Hepatocyte (in vitro differentiated cells): ENCODE data around the gene ATXN10. TPM values are rescaled to one million over a fixed set of nuclear protein-coding genes. Genes with fewer than 3 reads are reported as not detected.

Source experiments
- DNase-seq: peaks from one replicate; pipeline ENCODE4 v3.0.0-alpha.2; 2016; ENCODE audit warnings: low spot score
- H2AFZ ChIP-seq: fragments of 200-600 bp; sonication (generic); 2 replicates; pipeline ENCODE4 v1.6.0; 2016; ENCODE audit warnings: antibody characterized with exemption, mild to moderate bottlenecking
- H3K27ac ChIP-seq: fragments of 200-600 bp; sonication (generic); 2 replicates; pipeline ENCODE4 v1.5.1; 2016; ENCODE audit warnings: mild to moderate bottlenecking
- H3K27me3 ChIP-seq: fragments of 200-600 bp; sonication (generic); 2 replicates; pipeline ENCODE4 v1.6.1; 2016
- H3K36me3 ChIP-seq: fragments of 200-600 bp; sonication (generic); replicated peaks from 2 replicates; pipeline ENCODE4 v1.5.1; 2016; ENCODE audit warnings: low read depth; ENCODE audit not compliant: insufficient read depth
- H3K4me1 ChIP-seq: fragments of 200-600 bp; sonication (generic); 2 replicates; pipeline ENCODE4 v1.5.1; 2016; ENCODE audit warnings: mild to moderate bottlenecking, moderate library complexity; ENCODE audit not compliant: insufficient read depth
- H3K4me2 ChIP-seq: fragments of 200-600 bp; sonication (generic); 2 replicates; pipeline ENCODE4 v1.6.0; 2016
- H3K4me3 ChIP-seq: fragments of 200-600 bp; sonication (generic); 2 replicates; pipeline ENCODE4 v1.5.1; 2016; ENCODE audit warnings: mild to moderate bottlenecking
- H3K79me2 ChIP-seq: fragments of 200-600 bp; sonication (generic); 2 replicates; pipeline ENCODE4 v1.6.0; 2017; ENCODE audit warnings: mild to moderate bottlenecking
- H3K9me2 ChIP-seq: fragments of 200-600 bp; sonication (generic); replicated peaks from 2 replicates; pipeline ENCODE4 v1.6.0; 2017; ENCODE audit warnings: mild to moderate bottlenecking; ENCODE audit not compliant: insufficient read depth
- H3K9me3 ChIP-seq: fragments of 200-600 bp; sonication (generic); 2 replicates; pipeline ENCODE4 v1.5.1; 2016; ENCODE audit warnings: low read depth, mild to moderate bottlenecking
- H4K20me1 ChIP-seq: fragments of 200-600 bp; sonication (generic); 2 replicates; pipeline ENCODE4 v1.6.0; 2016; ENCODE audit warnings: mild to moderate bottlenecking; ENCODE audit not compliant: insufficient read depth, poor library complexity, severe bottlenecking
- CTCF ChIP-seq: fragments of 200-600 bp; sonication (generic); IDR thresholded peaks from 2 replicates; pipeline ENCODE4 v1.5.1; 2016; ENCODE audit warnings: antibody characterized with exemption, mild to moderate bottlenecking; ENCODE audit not compliant: poor library complexity
- EZH2 ChIP-seq: fragments of 200-600 bp; sonication (generic); IDR thresholded peaks from 2 replicates; pipeline ENCODE4 v1.6.1; 2016; ENCODE audit warnings: antibody characterized with exemption, mild to moderate bottlenecking, borderline replicate concordance
- EZH2phosphoT487 ChIP-seq: fragments of 200-600 bp; sonication (generic); IDR thresholded peaks from one replicate; pipeline ENCODE4 v1.6.1; 2018; ENCODE audit warnings: antibody characterized with exemption, mild to moderate bottlenecking, low read depth, moderate library complexity; ENCODE audit not compliant: unreplicated experiment, severe bottlenecking
- WGBS: methylation state at CpG from one replicate; pipeline ENCODE4 v1.1.6; 2016; ENCODE audit warnings: low lambda C conversion rate; ENCODE audit errors: missing lambda C conversion rate; 5-methylcytosine and 5-hydroxymethylcytosine counted together
- polyA plus RNA-seq: library from polyadenylated mRNA; unstranded; fragments of >200 nt; fragmentation: Nextera tagmentation; extraction: Ambion mirVana; gene quantifications from 2 replicates; pipeline ENCODE4 v1.2.1, GENCODE V29; 2016
- total RNA-seq: library from RNA; depleted of rRNA; stranded (reverse); fragments of >200 nt; gene quantifications from 2 replicates; pipeline ENCODE4 v1.2.3, GENCODE V29; 2014

ATXN10 gene
- total and polyA plus RNA-seq, 2 experiments from 2014 or later = 141 to 186 TPM

GRCh38 chr22:45776313-45776585 lies 104.6 kb downstream of the ATXN10 start:
- Histone ChIP-seq H4K20me1 (no peaks in the 10 kb centered on the region), H3K79me2 (peaks cover 27% of the 10 kb centered on the region)
- WGBS = 94% methylated on average over 2 of the region's 2 CpGs

GRCh38 chr22:45777046-45777851 lies 105.6 kb downstream of the ATXN10 start:
- Histone ChIP-seq H2AFZ (no peak overlapping the region), H3K4me2 (no peak overlapping the region), H3K4me3 (no peak overlapping the region), H4K20me1 (no peaks in the 10 kb centered on the region), H3K36me3 (no peaks in the 10 kb centered on the region), H3K79me2 (peaks cover 24% of the 10 kb centered on the region), H3K4me1 (no peaks in the 10 kb centered on the region), H3K9me3 (no peaks in the 10 kb centered on the region), H3K27me3 (no peaks in the 10 kb centered on the region), H3K9me2 (no peaks in the 10 kb centered on the region), H3K27ac (no peak overlapping the region)
- 88% methylated on average over 6 of the region's 6 CpGs for WGBS
- no peak for TF ChIP-seq EZH2
- no peak for TF ChIP-seq CTCF
- TF ChIP-seq EZH2phosphoT487 = no peak
- DNase-seq = no peak

More at GRCh38 chr22:45776313-45776585, 104.6 kb downstream of the ATXN10 start:
- Histone ChIP-seq H3K4me1 (no peaks in the 10 kb centered on the region), H3K4me3 (no peak overlapping the region), H3K27me3 (no peaks in the 10 kb centered on the region), H3K4me2 (no peak overlapping the region), H3K9me3 (no peaks in the 10 kb centered on the region), H3K36me3 (no peaks in the 10 kb centered on the region), H3K9me2 (no peaks in the 10 kb centered on the region), H2AFZ (no peak overlapping the region), H3K27ac (no peak overlapping the region)
- TF ChIP-seq EZH2 (no peak), CTCF (no peak), EZH2phosphoT487 (no peak)
- no peak for DNase-seq

- Histone ChIP-seq H2AFZ (no peak overlapping the region), H3K4me3 (no peak overlapping the region), H3K9me3 (no peaks in the 10 kb centered on the region), H4K20me1 (no peaks in the 10 kb centered on the region), H3K27ac (no peak overlapping the region), H3K4me1 (no peaks in the 10 kb centered on the region), H3K27me3 (no peaks in the 10 kb centered on the region), H3K4me2 (no peak overlapping the region), H3K79me2 (peaks cover 28% of the 10 kb centered on the region), H3K36me3 (no peaks in the 10 kb centered on the region), H3K9me2 (no peaks in the 10 kb centered on the region)
- WGBS = 85% methylated on average over 3 of the region's 3 CpGs
- no peak for DNase-seq
- TF ChIP-seq CTCF = no peak
Measured at GRCh38 chr22:45777852-45778375, 106.3 kb downstream of the ATXN10 start.
